NB4 (cell line): ENCODE results near the gene GATAD2B.
"Not testable (repeated sequence)": the region's sequence is repeated elsewhere in the genome, so short reads cannot be mapped to it uniquely, and the experiment has no call there.

Source experiments
- DNase-seq: peaks from one replicate; pipeline ENCODE4 v3.0.0; 2010; ENCODE audit warnings: low read depth
- H3K4me3 ChIP-seq: one replicate; pipeline ENCODE4 v1.5.1; 2011; ENCODE audit warnings: mild to moderate bottlenecking, low read depth, low read length, moderate library complexity
- MYC ChIP-seq: IDR thresholded peaks from 2 replicates; pipeline ENCODE4 v1.6.1; 2011; ENCODE audit warnings: low read depth, low read length
- POLR2A ChIP-seq: IDR thresholded peaks from 2 replicates; pipeline ENCODE4 v1.6.1; 2011; ENCODE audit warnings: mild to moderate bottlenecking; ENCODE audit not compliant: insufficient read length; ENCODE audit errors: extremely low read depth
- TF ChIP-seq, protein P1 (sequence below): IDR thresholded peaks from one replicate; pipeline ENCODE4 v1.5.1; 2012; ENCODE audit warnings: low read depth, low read length
- TF ChIP-seq, protein P2 (sequence below): IDR thresholded peaks from 2 replicates; pipeline ENCODE4 v1.6.1; 2011; ENCODE audit warnings: low read depth, low read length

Gene GATAD2B

DNA sequence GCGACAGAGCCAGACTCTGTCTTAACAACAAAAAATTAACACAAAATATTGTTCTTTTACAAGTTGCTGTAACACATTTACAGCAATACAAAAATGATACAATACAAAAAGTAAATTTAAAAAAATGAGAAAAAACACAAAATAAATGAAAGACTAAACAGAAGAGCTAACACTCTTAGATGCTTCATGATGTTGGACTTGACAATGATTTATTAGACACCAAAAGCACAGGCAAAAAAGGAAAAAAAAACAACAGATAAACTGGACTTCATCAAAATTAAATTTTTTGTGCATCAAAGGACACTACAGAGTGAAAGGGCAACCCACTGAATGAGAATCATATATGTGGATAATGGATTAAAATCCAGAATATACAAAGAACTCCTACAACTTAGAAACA is 16.4 kb downstream of the GATAD2B start:
- H3K4me3 ChIP-seq = no peak overlapping the region

GRCh38 chr1:153905908-153906307 is 16.9 kb downstream of the GATAD2B start:
- not testable (repeated sequence) for H3K4me3 ChIP-seq, DNase-seq

More for the DNA sequence above, 16.4 kb downstream of the GATAD2B start:
- DNase-seq = no peak
- TF ChIP-seq POLR2A = no peak
- no peak for TF ChIP-seq MYC
- TF ChIP-seq, protein P1, sequence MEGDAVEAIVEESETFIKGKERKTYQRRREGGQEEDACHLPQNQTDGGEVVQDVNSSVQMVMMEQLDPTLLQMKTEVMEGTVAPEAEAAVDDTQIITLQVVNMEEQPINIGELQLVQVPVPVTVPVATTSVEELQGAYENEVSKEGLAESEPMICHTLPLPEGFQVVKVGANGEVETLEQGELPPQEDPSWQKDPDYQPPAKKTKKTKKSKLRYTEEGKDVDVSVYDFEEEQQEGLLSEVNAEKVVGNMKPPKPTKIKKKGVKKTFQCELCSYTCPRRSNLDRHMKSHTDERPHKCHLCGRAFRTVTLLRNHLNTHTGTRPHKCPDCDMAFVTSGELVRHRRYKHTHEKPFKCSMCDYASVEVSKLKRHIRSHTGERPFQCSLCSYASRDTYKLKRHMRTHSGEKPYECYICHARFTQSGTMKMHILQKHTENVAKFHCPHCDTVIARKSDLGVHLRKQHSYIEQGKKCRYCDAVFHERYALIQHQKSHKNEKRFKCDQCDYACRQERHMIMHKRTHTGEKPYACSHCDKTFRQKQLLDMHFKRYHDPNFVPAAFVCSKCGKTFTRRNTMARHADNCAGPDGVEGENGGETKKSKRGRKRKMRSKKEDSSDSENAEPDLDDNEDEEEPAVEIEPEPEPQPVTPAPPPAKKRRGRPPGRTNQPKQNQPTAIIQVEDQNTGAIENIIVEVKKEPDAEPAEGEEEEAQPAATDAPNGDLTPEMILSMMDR = no peak
- TF ChIP-seq, protein P2, sequence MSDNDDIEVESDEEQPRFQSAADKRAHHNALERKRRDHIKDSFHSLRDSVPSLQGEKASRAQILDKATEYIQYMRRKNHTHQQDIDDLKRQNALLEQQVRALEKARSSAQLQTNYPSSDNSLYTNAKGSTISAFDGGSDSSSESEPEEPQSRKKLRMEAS = no peak

GRCh38 chr1:153903841-153904455 is 18.8 kb downstream of the GATAD2B start:
- no peak for TF ChIP-seq MYC
- TF ChIP-seq POLR2A = no peak
- TF ChIP-seq, protein P2 = no peak
- TF ChIP-seq, protein P1 = no peak
- no peak overlapping the region for H3K4me3 ChIP-seq
- no peak for DNase-seq

- no peak overlapping the region for H3K4me3 ChIP-seq
- TF ChIP-seq MYC (no peak), POLR2A (no peak)
- TF ChIP-seq, protein P2 = no peak
- TF ChIP-seq, protein P1 = no peak
- no peak for DNase-seq
These were observed 23.3 kb downstream of the GATAD2B start for GRCh38 chr1:153899509-153899908.

- not testable (repeated sequence) for H3K4me3 ChIP-seq, DNase-seq
These were observed 26.9 kb downstream of the GATAD2B start for GRCh38 chr1:153895866-153896265.

GRCh38 chr1:153891042-153891441 is 31.7 kb downstream of the GATAD2B start:
- H3K4me3 ChIP-seq, DNase-seq: not testable (repeated sequence)

DNA sequence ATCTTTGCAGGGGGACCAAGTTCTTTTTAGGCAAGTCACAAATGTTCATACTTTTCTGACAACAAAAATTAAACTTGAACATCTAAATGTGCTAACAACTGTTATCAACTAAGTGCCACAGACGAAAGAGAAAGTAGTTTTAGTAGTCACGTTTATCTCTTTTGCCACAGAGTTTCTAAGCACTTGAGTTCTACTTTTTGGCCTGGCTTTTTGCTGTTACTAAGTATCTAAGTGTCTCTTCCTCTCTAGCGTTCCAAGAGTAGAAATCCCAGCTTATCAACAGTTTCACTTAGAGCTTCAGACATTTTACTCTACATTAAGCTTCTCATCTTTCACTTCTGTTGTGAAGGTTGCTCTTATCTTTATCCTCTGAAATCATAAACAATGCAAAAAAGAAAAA is 34.2 kb downstream of the GATAD2B start:
- DNase-seq = no peak
- TF ChIP-seq, protein P1 = no peak
- no peak for TF ChIP-seq MYC
- TF ChIP-seq, protein P2 = no peak
- no peak for TF ChIP-seq POLR2A

More for the DNA sequence above, 34.2 kb downstream of the GATAD2B start:
- H3K4me3 ChIP-seq = no peak overlapping the region
